ENCODE measurements around the gene NDUFA8. TPM values are rescaled to one million over a fixed set of nuclear protein-coding genes. Genes with fewer than 3 reads are reported as not detected.

The NDUFA8 gene
- total RNA-seq, 1 experiment from 2014 or later: 55.5 TPM

DNA sequence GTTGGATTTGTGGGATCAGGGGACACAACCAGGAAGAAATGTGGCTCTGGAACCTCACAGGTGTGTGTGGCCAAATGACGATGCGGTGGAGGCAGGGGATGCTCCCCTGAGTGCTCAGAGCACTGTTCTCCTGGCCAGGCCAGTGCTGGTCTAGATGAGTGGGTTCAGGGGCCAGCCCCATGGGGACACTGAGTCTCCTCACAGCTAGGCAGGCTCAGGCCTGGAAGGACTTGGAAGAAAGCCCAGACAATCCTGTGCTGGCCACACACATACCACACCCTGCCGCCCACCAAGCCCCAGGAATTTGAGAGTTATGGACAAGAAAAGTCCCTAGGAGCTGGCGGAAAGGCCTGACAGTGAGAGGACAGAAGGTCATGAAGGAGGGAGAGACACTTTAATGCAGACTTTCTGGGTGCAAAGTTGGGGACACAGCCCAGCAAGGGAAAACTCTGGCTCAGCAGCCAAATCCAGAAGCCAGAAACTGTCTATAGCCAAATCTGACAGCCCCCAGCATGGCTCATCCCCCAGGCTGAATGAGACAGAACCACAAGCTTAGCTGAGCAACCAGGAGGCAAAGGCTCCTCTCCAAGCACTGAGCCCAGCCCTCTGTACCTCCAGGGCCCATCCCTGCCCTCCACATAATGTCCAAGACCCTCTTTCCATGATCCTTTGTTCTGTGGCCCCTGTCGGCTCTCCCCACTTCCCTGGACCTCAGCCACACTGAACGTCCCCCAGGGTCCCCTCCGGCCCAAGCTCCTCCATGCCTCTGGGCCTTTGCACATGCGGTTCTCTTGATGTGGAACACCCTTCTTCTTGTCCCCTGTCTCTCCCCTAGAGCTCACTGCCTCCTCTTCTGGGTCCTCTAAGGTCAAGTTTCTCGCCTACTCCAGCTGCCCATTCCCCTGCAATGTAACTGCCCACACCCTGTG lies 46.8 kb upstream of the NDUFA8 start:
- CTCF ChIA-PET: no interaction called here
- POLR2A ChIA-PET: no interaction called here

DNA sequence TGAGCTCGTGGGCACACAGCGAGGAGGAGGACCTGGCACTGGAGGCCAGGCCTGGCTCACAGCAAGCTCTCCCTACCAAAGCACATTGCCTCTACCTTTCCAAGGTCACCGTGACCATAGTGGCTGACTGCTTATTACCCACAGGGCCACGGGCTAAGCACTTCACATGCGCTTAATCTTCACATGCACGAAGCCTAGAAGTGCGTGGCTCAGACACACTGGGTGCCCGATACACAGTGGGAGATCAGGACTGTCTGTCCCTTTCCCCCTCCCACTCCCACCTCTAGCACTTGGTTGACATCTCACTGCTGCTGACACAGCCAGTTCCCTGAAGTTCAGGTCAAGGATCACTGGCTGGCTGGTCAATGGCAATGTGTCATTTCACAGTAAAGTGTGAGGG lies 45.6 kb upstream of the NDUFA8 start:
- intact Hi-C loops (cut with micrococcal nuclease; ENCODE audit: unreplicated experiment): no loop called here
- H3K4me1 ChIP-seq (ENCODE audit: control insufficient read depth, insufficient read depth, low read length): no peaks in the 10 kb centered on the region
- ChIA-PET POLR2A (no interaction called here), CTCF (no interaction called here)
- no peaks in the 10 kb centered on the region for H3K36me3 ChIP-seq (ENCODE audit: control insufficient read depth, insufficient read depth, low read length)
- H3K4me3 ChIP-seq (ENCODE audit: low read depth in 2 of 2, low read length in 2 of 2): no peak overlapping the region
- BruUV-seq (replicated peaks): no TSS peak
- TF ChIP-seq POLR2AphosphoS5 (IDR thresholded peaks at IDR 0.05; ENCODE audit: low read depth, low read length) (no peak), TCF7L2 (IDR thresholded peaks at IDR 0.05; ENCODE audit: low read depth, low read length) (no peak), SIN3A (IDR thresholded peaks at IDR 0.05; ENCODE audit: borderline replicate concordance, insufficient read depth, low read depth, low read length) (no peak)
- TF ChIP-seq, protein P1, sequence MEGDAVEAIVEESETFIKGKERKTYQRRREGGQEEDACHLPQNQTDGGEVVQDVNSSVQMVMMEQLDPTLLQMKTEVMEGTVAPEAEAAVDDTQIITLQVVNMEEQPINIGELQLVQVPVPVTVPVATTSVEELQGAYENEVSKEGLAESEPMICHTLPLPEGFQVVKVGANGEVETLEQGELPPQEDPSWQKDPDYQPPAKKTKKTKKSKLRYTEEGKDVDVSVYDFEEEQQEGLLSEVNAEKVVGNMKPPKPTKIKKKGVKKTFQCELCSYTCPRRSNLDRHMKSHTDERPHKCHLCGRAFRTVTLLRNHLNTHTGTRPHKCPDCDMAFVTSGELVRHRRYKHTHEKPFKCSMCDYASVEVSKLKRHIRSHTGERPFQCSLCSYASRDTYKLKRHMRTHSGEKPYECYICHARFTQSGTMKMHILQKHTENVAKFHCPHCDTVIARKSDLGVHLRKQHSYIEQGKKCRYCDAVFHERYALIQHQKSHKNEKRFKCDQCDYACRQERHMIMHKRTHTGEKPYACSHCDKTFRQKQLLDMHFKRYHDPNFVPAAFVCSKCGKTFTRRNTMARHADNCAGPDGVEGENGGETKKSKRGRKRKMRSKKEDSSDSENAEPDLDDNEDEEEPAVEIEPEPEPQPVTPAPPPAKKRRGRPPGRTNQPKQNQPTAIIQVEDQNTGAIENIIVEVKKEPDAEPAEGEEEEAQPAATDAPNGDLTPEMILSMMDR (IDR thresholded peaks at IDR 0.05): no peak
- TF ChIP-seq, protein P2, sequence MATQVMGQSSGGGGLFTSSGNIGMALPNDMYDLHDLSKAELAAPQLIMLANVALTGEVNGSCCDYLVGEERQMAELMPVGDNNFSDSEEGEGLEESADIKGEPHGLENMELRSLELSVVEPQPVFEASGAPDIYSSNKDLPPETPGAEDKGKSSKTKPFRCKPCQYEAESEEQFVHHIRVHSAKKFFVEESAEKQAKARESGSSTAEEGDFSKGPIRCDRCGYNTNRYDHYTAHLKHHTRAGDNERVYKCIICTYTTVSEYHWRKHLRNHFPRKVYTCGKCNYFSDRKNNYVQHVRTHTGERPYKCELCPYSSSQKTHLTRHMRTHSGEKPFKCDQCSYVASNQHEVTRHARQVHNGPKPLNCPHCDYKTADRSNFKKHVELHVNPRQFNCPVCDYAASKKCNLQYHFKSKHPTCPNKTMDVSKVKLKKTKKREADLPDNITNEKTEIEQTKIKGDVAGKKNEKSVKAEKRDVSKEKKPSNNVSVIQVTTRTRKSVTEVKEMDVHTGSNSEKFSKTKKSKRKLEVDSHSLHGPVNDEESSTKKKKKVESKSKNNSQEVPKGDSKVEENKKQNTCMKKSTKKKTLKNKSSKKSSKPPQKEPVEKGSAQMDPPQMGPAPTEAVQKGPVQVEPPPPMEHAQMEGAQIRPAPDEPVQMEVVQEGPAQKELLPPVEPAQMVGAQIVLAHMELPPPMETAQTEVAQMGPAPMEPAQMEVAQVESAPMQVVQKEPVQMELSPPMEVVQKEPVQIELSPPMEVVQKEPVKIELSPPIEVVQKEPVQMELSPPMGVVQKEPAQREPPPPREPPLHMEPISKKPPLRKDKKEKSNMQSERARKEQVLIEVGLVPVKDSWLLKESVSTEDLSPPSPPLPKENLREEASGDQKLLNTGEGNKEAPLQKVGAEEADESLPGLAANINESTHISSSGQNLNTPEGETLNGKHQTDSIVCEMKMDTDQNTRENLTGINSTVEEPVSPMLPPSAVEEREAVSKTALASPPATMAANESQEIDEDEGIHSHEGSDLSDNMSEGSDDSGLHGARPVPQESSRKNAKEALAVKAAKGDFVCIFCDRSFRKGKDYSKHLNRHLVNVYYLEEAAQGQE (IDR thresholded peaks at IDR 0.05; ENCODE audit: insufficient read depth in 1 of 2, low read depth in 2 of 2, low read length in 1 of 2): no peak
- in situ Hi-C loops (cut with HindIII; ENCODE audit: low pct_unique_long_range_greater_than_20kb, low sequenced_read_pairs): no loop called here
- ATAC-seq (no peak), DNase-seq (ENCODE audit: low read depth, low spot score) (no peak)
- H3K9me3 ChIP-seq (ENCODE audit: control insufficient read depth, insufficient read depth, low read depth, low read length): no peaks in the 10 kb centered on the region
- no peak overlapping the region for H3K27ac ChIP-seq (ENCODE audit: low read length)
- no peaks in the 10 kb centered on the region for H3K27me3 ChIP-seq (ENCODE audit: control insufficient read depth, insufficient read depth, low read length)

More for the DNA sequence above, 46.8 kb upstream of the NDUFA8 start:
- intact Hi-C loops (cut with micrococcal nuclease; ENCODE audit: unreplicated experiment): no loop called here
- Histone ChIP-seq H3K27ac (ENCODE audit: low read length) (no peak overlapping the region), H3K4me3 (ENCODE audit: low read depth in 2 of 2, low read length in 2 of 2) (no peak overlapping the region), H3K27me3 (ENCODE audit: control insufficient read depth, insufficient read depth, low read length) (no peaks in the 10 kb centered on the region), H3K9me3 (ENCODE audit: control insufficient read depth, insufficient read depth, low read depth, low read length) (no peaks in the 10 kb centered on the region), H3K4me1 (ENCODE audit: control insufficient read depth, insufficient read depth, low read length) (no peaks in the 10 kb centered on the region), H3K36me3 (ENCODE audit: control insufficient read depth, insufficient read depth, low read length) (no peaks in the 10 kb centered on the region)
- TF ChIP-seq, protein P2 (IDR thresholded peaks at IDR 0.05; ENCODE audit: insufficient read depth in 1 of 2, low read depth in 2 of 2, low read length in 1 of 2): no peak
- TF ChIP-seq SIN3A (IDR thresholded peaks at IDR 0.05; ENCODE audit: borderline replicate concordance, insufficient read depth, low read depth, low read length) (no peak), TCF7L2 (IDR thresholded peaks at IDR 0.05; ENCODE audit: low read depth, low read length) (no peak), POLR2AphosphoS5 (IDR thresholded peaks at IDR 0.05; ENCODE audit: low read depth, low read length) (no peak)
- TF ChIP-seq, protein P1 (IDR thresholded peaks at IDR 0.05): no peak
- in situ Hi-C loops (cut with HindIII; ENCODE audit: low pct_unique_long_range_greater_than_20kb, low sequenced_read_pairs): no loop called here
- ATAC-seq (no peak), DNase-seq (ENCODE audit: low read depth, low spot score) (no peak)
- BruUV-seq (replicated peaks): no TSS peak

All from Panc1 (cell line).